ENCODE measurements around the gene XPO6. TPM values are rescaled to one million over a fixed set of nuclear protein-coding genes. Genes with fewer than 3 reads are reported as not detected.
"Not testable (repeated sequence)": the region's sequence is repeated elsewhere in the genome, so short reads cannot be mapped to it uniquely, and the experiment has no call there.

Gene XPO6
- total RNA-seq, 2 donors from 2014 or later = 17.9 to 29.8 TPM

GRCh38 chr16:28258567-28258966 is 46.8 kb upstream of the XPO6 start:
- no peaks in the 10 kb centered on the region for H3K9me3 ChIP-seq
- H3K4me1 ChIP-seq = peaks cover 0 to 15% of the 10 kb centered on the region in 2 donors
- peak overlapping the region; percentile 38 to 52 for H3K4me3 ChIP-seq
- H3K27me3 ChIP-seq = no peaks in the 10 kb centered on the region
- peak overlapping the region; percentile 58 to 76 for H3K27ac ChIP-seq
- no peak for TF ChIP-seq CTCF (IDR thresholded peaks at IDR 0.05)
- DNase-seq (ENCODE audit: low spot score) = no peak
- H3K36me3 ChIP-seq = no peaks in the 10 kb centered on the region

GRCh38 chr16:28257256-28257655 is 45.5 kb upstream of the XPO6 start:
- Histone ChIP-seq H3K36me3 (no peaks in the 10 kb centered on the region), H3K27me3 (no peaks in the 10 kb centered on the region), H3K4me3 (no peak overlapping the region), H3K27ac (no peak overlapping the region), H3K9me3 (peaks cover 0 to 5% of the 10 kb centered on the region in 2 donors), H3K4me1 (peaks cover 0 to 15% of the 10 kb centered on the region in 2 donors)
- no peak for TF ChIP-seq CTCF (IDR thresholded peaks at IDR 0.05)
- no peak for DNase-seq (ENCODE audit: low spot score)

GRCh38 chr16:28255838-28256237 is 44.1 kb upstream of the XPO6 start:
- Histone ChIP-seq H3K36me3 (no peaks in the 10 kb centered on the region), H3K27ac (no peak overlapping the region), H3K27me3 (no peaks in the 10 kb centered on the region), H3K4me3 (no peak overlapping the region), H3K4me1 (peaks cover 0 to 15% of the 10 kb centered on the region in 2 donors), H3K9me3 (peaks cover 0 to 6% of the 10 kb centered on the region in 2 donors)
- no peak for DNase-seq (ENCODE audit: low spot score)
- no peak for TF ChIP-seq CTCF (IDR thresholded peaks at IDR 0.05)

DNA sequence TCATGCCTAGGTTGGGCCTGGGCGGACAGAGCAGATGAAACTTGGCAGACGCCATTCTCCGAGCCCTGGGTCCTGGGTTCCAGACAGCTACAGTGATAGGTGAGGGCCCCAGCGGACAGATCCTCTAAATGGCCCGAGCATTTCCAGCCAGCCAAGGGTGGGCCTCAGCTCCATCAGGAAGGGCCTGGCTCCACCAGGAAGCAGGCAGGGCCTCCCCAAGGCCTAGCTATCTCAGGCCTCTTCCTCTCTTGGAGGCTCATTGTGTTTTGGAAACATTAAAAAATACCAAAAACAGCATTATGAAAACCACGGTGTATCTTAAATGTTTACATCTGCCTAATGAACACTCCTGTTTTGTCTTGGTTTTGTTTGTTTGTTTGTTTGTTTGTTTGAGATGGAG is 42.4 kb upstream of the XPO6 start:
- no peak for DNase-seq (ENCODE audit: low spot score)
- H3K4me3 ChIP-seq = no peak overlapping the region
- H3K4me1 ChIP-seq = peaks cover 0 to 12% of the 10 kb centered on the region in 2 donors
- H3K9me3 ChIP-seq = peaks cover 0 to 6% of the 10 kb centered on the region in 2 donors
- TF ChIP-seq CTCF (IDR thresholded peaks at IDR 0.05) = no peak
- H3K27ac ChIP-seq = no peak overlapping the region
- no peaks in the 10 kb centered on the region for H3K36me3 ChIP-seq
- no peaks in the 10 kb centered on the region for H3K27me3 ChIP-seq

GRCh38 chr16:28250999-28251398 is 39.2 kb upstream of the XPO6 start:
- H3K9me3 ChIP-seq = peaks cover 0 to 6% of the 10 kb centered on the region in 2 donors
- no peaks in the 10 kb centered on the region for H3K36me3 ChIP-seq
- H3K27me3 ChIP-seq = no peaks in the 10 kb centered on the region
- DNase-seq (ENCODE audit: low spot score) = no peak
- H3K4me3 ChIP-seq = no peak overlapping the region
- TF ChIP-seq CTCF (IDR thresholded peaks at IDR 0.05) = no peak
- H3K4me1 ChIP-seq = no peaks in the 10 kb centered on the region
- H3K27ac ChIP-seq = no peak overlapping the region

- H3K27me3 ChIP-seq; H3K4me1 ChIP-seq; H3K27ac ChIP-seq; H3K9me3 ChIP-seq; DNase-seq (ENCODE audit: low spot score); H3K36me3 ChIP-seq; H3K4me3 ChIP-seq: not testable (repeated sequence)
Observed at GRCh38 chr16:28249483-28249882, 37.7 kb upstream of the XPO6 start.
